RPMI8226 (cell line): ENCODE results near the gene NLGN1.

Experiments used
- DNase-seq: peaks from one replicate; pipeline ENCODE4 v3.0.0-alpha.2; 2015

NLGN1 gene

GRCh38 chr3:173644086-173645082 is 246.8 kb downstream of the NLGN1 start:
- DNase-seq: no peak

GRCh38 chr3:173650596-173650995 is 253.1 kb downstream of the NLGN1 start:
- no peak for DNase-seq

- DNase-seq: no peak
These were observed 254.5 kb downstream of the NLGN1 start for GRCh38 chr3:173652093-173652492.

GRCh38 chr3:173653781-173654180 is 256.2 kb downstream of the NLGN1 start:
- DNase-seq: no peak

- no peak for DNase-seq
These were observed 262.4 kb downstream of the NLGN1 start for GRCh38 chr3:173659972-173660371.

- DNase-seq: no peak
These were observed 263.2 kb downstream of the NLGN1 start for GRCh38 chr3:173660645-173661299.

- DNase-seq: no peak
These were observed 266.2 kb downstream of the NLGN1 start for GRCh38 chr3:173663696-173664111.

GRCh38 chr3:173676094-173676493 is 278.6 kb downstream of the NLGN1 start:
- DNase-seq: no peak

- no peak for DNase-seq
These were observed 283.7 kb downstream of the NLGN1 start for GRCh38 chr3:173681188-173681678.

- DNase-seq: no peak
These were observed 287.9 kb downstream of the NLGN1 start for GRCh38 chr3:173685456-173685855.

GRCh38 chr3:173688216-173688842 is 290.8 kb downstream of the NLGN1 start:
- no peak for DNase-seq

- no peak for DNase-seq
These were observed 293.1 kb downstream of the NLGN1 start for GRCh38 chr3:173690542-173691180.

- no peak for DNase-seq
These were observed 301.8 kb downstream of the NLGN1 start for GRCh38 chr3:173699353-173699752.

GRCh38 chr3:173700336-173700735 is 302.8 kb downstream of the NLGN1 start:
- DNase-seq: no peak

- no peak for DNase-seq
These were observed 305.0 kb downstream of the NLGN1 start for GRCh38 chr3:173702561-173702960.

- DNase-seq: no peak
These were observed 306.2 kb downstream of the NLGN1 start for GRCh38 chr3:173703771-173704170.

- DNase-seq: no peak
These were observed 309.1 kb downstream of the NLGN1 start for GRCh38 chr3:173706630-173707029.

- DNase-seq: no peak
These were observed 310.6 kb downstream of the NLGN1 start for GRCh38 chr3:173708191-173708590.

- DNase-seq: no peak
These were observed 311.5 kb downstream of the NLGN1 start for GRCh38 chr3:173709026-173709425.

GRCh38 chr3:173711619-173712018 is 314.1 kb downstream of the NLGN1 start:
- DNase-seq: no peak

- no peak for DNase-seq
These were observed 322.0 kb downstream of the NLGN1 start for GRCh38 chr3:173719585-173719984.

GRCh38 chr3:173725507-173725906 is 328.0 kb downstream of the NLGN1 start:
- no peak for DNase-seq

- no peak for DNase-seq
These were observed 332.8 kb downstream of the NLGN1 start for GRCh38 chr3:173730391-173730790.
